ENCODE results near the gene IQSEC3. TPM values are rescaled to one million over a fixed set of nuclear protein-coding genes. Genes with fewer than 3 reads are reported as not detected.

IQSEC3 gene
- polyA plus RNA-seq, 1 donor from 2014 or later, result 2.4 TPM

DNA sequence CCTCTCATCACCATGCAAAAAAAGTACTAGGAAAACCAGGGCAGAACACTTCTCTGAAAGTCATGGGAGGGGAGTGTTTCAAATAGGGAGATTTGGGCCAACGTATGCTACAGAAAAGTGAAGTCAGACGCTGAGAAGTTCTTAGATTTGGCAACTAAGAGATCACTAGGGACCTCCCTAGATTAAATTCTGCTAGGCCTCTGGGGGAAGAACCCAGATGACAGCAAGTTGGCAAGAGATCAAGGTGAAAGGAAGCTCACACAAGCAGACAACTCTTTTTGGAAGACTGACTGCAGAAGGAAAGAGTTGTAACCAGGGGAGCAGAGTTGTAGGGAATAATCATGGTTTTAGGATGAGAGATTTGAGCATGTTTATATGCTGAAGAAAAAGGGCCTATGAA, 20.7 kb downstream of the IQSEC3 start:
- Histone ChIP-seq H3K9me2 (ENCODE audit: insufficient read depth, low read length) (no peaks in the 10 kb centered on the region), H3K4me3 (ENCODE audit: low read length) (no peak overlapping the region), H3K9me3 (ENCODE audit: low read length) (peaks cover 10% of the 10 kb centered on the region), H3K9ac (ENCODE audit: low read length) (no peak overlapping the region), H3K36me3 (ENCODE audit: insufficient read depth, low read length) (no peaks in the 10 kb centered on the region), H2AFZ (ENCODE audit: low read depth, low read length) (no peak overlapping the region), H3K27me3 (ENCODE audit: insufficient read depth, low read depth, low read length) (no peaks in the 10 kb centered on the region), H3K4me2 (ENCODE audit: low read length) (no peak overlapping the region), H4K20me1 (ENCODE audit: insufficient read depth) (no peaks in the 10 kb centered on the region), H3F3A (ENCODE audit: insufficient read depth, low read length, poor library complexity, severe bottlenecking) (no peaks in the 10 kb centered on the region), H3K79me2 (replicated peaks; ENCODE audit: insufficient read depth, low read length) (no peaks in the 10 kb centered on the region), H3K27ac (ENCODE audit: low read length) (no peak overlapping the region)
- TF ChIP-seq, protein P1, sequence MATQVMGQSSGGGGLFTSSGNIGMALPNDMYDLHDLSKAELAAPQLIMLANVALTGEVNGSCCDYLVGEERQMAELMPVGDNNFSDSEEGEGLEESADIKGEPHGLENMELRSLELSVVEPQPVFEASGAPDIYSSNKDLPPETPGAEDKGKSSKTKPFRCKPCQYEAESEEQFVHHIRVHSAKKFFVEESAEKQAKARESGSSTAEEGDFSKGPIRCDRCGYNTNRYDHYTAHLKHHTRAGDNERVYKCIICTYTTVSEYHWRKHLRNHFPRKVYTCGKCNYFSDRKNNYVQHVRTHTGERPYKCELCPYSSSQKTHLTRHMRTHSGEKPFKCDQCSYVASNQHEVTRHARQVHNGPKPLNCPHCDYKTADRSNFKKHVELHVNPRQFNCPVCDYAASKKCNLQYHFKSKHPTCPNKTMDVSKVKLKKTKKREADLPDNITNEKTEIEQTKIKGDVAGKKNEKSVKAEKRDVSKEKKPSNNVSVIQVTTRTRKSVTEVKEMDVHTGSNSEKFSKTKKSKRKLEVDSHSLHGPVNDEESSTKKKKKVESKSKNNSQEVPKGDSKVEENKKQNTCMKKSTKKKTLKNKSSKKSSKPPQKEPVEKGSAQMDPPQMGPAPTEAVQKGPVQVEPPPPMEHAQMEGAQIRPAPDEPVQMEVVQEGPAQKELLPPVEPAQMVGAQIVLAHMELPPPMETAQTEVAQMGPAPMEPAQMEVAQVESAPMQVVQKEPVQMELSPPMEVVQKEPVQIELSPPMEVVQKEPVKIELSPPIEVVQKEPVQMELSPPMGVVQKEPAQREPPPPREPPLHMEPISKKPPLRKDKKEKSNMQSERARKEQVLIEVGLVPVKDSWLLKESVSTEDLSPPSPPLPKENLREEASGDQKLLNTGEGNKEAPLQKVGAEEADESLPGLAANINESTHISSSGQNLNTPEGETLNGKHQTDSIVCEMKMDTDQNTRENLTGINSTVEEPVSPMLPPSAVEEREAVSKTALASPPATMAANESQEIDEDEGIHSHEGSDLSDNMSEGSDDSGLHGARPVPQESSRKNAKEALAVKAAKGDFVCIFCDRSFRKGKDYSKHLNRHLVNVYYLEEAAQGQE (IDR thresholded peaks at IDR 0.05; ENCODE audit: borderline replicate concordance), result no peak
- TF ChIP-seq MXI1 (conservative IDR thresholded peaks at IDR 0.05; ENCODE audit: poor library complexity, severe bottlenecking), result no peak
- no peak for TF ChIP-seq SMC3 (conservative IDR thresholded peaks at IDR 0.05; ENCODE audit: poor library complexity)
- no peak for TF ChIP-seq EP300 (conservative IDR thresholded peaks at IDR 0.05; ENCODE audit: poor library complexity, severe bottlenecking)
- TF ChIP-seq RAD21 (conservative IDR thresholded peaks at IDR 0.05), result no peak
- no peak for TF ChIP-seq EZH2 (IDR thresholded peaks at IDR 0.05; ENCODE audit: borderline replicate concordance, insufficient read depth, low read length, poor library complexity, severe bottlenecking)

GRCh38 chr12:87856-88255, 21.3 kb downstream of the IQSEC3 start:
- no peak overlapping the region for H3K4me3 ChIP-seq (ENCODE audit: low read length)
- no peak for TF ChIP-seq EP300 (conservative IDR thresholded peaks at IDR 0.05; ENCODE audit: poor library complexity, severe bottlenecking)
- H3K36me3 ChIP-seq (ENCODE audit: insufficient read depth, low read length), result no peaks in the 10 kb centered on the region
- no peak overlapping the region for H3K4me2 ChIP-seq (ENCODE audit: low read length)
- no peak overlapping the region for H2AFZ ChIP-seq (ENCODE audit: low read depth, low read length)
- H3K79me2 ChIP-seq (replicated peaks; ENCODE audit: insufficient read depth, low read length), result no peaks in the 10 kb centered on the region
- peaks cover 10% of the 10 kb centered on the region for H3K9me3 ChIP-seq (ENCODE audit: low read length)
- no peaks in the 10 kb centered on the region for H3K27me3 ChIP-seq (ENCODE audit: insufficient read depth, low read depth, low read length)
- no peaks in the 10 kb centered on the region for H3F3A ChIP-seq (ENCODE audit: insufficient read depth, low read length, poor library complexity, severe bottlenecking)
- no peak overlapping the region for H3K27ac ChIP-seq (ENCODE audit: low read length)
- H3K9me2 ChIP-seq (ENCODE audit: insufficient read depth, low read length), result no peaks in the 10 kb centered on the region
- H3K9ac ChIP-seq (ENCODE audit: low read length), result no peak overlapping the region
- H4K20me1 ChIP-seq (ENCODE audit: insufficient read depth), result no peaks in the 10 kb centered on the region

DNA sequence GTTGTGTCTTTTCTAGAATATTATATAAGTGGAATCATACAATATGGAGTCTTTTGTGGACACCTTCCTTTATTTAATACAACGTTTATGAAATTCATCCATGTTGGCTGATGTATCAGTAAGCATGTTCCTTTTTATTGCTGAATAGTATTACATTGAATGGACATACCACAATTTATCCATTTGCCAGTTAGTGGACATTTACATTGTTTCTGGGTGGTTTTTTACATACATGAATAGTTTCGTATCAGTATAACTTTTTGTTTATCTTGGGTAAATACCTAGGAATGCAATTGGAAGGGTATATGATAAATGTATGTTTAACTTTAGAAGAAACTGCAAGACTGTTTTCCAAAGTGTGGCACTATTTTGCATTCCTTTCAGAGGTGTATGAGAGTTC, 23.1 kb downstream of the IQSEC3 start:
- Histone ChIP-seq H3K9ac (ENCODE audit: low read length) (no peak overlapping the region), H3F3A (ENCODE audit: insufficient read depth, low read length, poor library complexity, severe bottlenecking) (no peaks in the 10 kb centered on the region)
- TF ChIP-seq EZH2 (IDR thresholded peaks at IDR 0.05; ENCODE audit: borderline replicate concordance, insufficient read depth, low read length, poor library complexity, severe bottlenecking) (no peak), TAF1 (IDR thresholded peaks at IDR 0.05; ENCODE audit: low read depth) (no peak), RAD21 (conservative IDR thresholded peaks at IDR 0.05) (no peak), CTCF (IDR thresholded peaks at IDR 0.05; ENCODE audit: poor library complexity, severe bottlenecking) (no peak), MXI1 (conservative IDR thresholded peaks at IDR 0.05; ENCODE audit: poor library complexity, severe bottlenecking) (no peak), POLR2AphosphoS5 (IDR thresholded peaks at IDR 0.05) (no peak), EP300 (conservative IDR thresholded peaks at IDR 0.05; ENCODE audit: poor library complexity, severe bottlenecking) (no peak), SMC3 (conservative IDR thresholded peaks at IDR 0.05; ENCODE audit: poor library complexity) (no peak)
- TF ChIP-seq, protein P1 (IDR thresholded peaks at IDR 0.05; ENCODE audit: borderline replicate concordance), result no peak

More for the DNA sequence above, 23.1 kb downstream of the IQSEC3 start:
- no peak overlapping the region for H3K27ac ChIP-seq (ENCODE audit: low read length)
- H3K9me3 ChIP-seq (ENCODE audit: low read length), result peaks cover 10% of the 10 kb centered on the region
- H3K36me3 ChIP-seq (ENCODE audit: insufficient read depth, low read length), result no peaks in the 10 kb centered on the region
- no peak overlapping the region for H3K4me3 ChIP-seq (ENCODE audit: low read length)
- no peaks in the 10 kb centered on the region for H4K20me1 ChIP-seq (ENCODE audit: insufficient read depth)
- H2AFZ ChIP-seq (ENCODE audit: low read depth, low read length), result no peak overlapping the region
- H3K4me2 ChIP-seq (ENCODE audit: low read length), result no peak overlapping the region
- H3K9me2 ChIP-seq (ENCODE audit: insufficient read depth, low read length), result no peaks in the 10 kb centered on the region
- H3K27me3 ChIP-seq (ENCODE audit: insufficient read depth, low read depth, low read length), result no peaks in the 10 kb centered on the region
- no peaks in the 10 kb centered on the region for H3K79me2 ChIP-seq (replicated peaks; ENCODE audit: insufficient read depth, low read length)

Data from neural cell (in vitro differentiated cells).